K562 (cell line): Measurements from ENCODE around the gene EVX1. TPM values are rescaled to one million over a fixed set of nuclear protein-coding genes. Genes with fewer than 3 reads are reported as not detected.

Experiments used
- ATAC-seq: fragments of 200-7000 bp; cut with Tn5 transposase; 3 replicates; pipeline ENCODE4 v1.9.1; 2020; ENCODE audit warnings: moderate library complexity
- BruUV-seq: library from RNA; stranded (reverse); fragments of 400-500 nt; replicated peaks from 2 replicates; lab custom pipeline; 2021; lab: Mats Ljungman, UMichigan
- CTCF ChIA-PET: fragments of 300-600 bp; formaldehyde crosslinking; extraction: SDS; loops from one replicate; lab custom pipeline; 2021; ENCODE audit warnings: low intra/inter-chr PET ratio; lab: Yijun Ruan, JAX
- POLR2A ChIA-PET: fragments of 300-600, 350-650 bp; sonication (Branson Sonifier 250); formaldehyde crosslinking; extraction: SDS; loops from one replicate; lab custom pipeline; 2021; ENCODE audit warnings: antibody characterized with exemption, inconsistent platforms; lab: Yijun Ruan, JAX
- DNase-seq, 4 experiments: peaks; one replicate each; pipeline versions ENCODE4 v3.0.0 to v3.0.0-alpha.2; 2011 to 2018; ENCODE audit warnings: low spot score in 3 of 4, mixed read lengths in 3 of 4; ENCODE audit errors: extremely low read depth in 1 of 4
- FAIRE-seq: peaks from 2 replicates; lab custom pipeline; 2011; peaks lifted over from hg19 to GRCh38; lab: Jason Lieb, UNC
- H2AFZ ChIP-seq: 2 replicates; pipeline ENCODE4 v1.6.0; 2011; ENCODE audit warnings: low read depth, low read length, control low read depth, inconsistent platforms
- H3K27ac ChIP-seq: fragments of 200-600 bp; 3 replicates; pipeline ENCODE4 v1.8.0; 2011; ENCODE audit warnings: low read depth, mild to moderate bottlenecking, control low read depth, inconsistent platforms, low read length, moderate library complexity, mixed read lengths; ENCODE audit errors: extremely low read depth
- H3K27me3 ChIP-seq, 2 experiments: fragments of 300-600 bp in 1 of 2; 2 replicates in 1 of 2; 3 replicates in 1 of 2; pipeline versions ENCODE4 v1.6.0 to v1.8.0; 2011; ENCODE audit warnings: inconsistent platforms in 2 of 2, low read length in 2 of 2, mild to moderate bottlenecking in 1 of 2, mixed read lengths in 1 of 2, moderate library complexity in 1 of 2; ENCODE audit not compliant: control insufficient read depth in 2 of 2, insufficient read depth in 2 of 2
- H3K36me3 ChIP-seq: fragments of 300-600 bp; 3 replicates; pipeline ENCODE4 v1.8.0; 2011; ENCODE audit warnings: mild to moderate bottlenecking, low read length, inconsistent platforms; ENCODE audit not compliant: control insufficient read depth, insufficient read depth
- H3K4me1 ChIP-seq, 2 experiments: fragments of 200-600 bp in 1 of 2; replicated peaks in 1 of 2; 2 replicates in 1 of 2; 3 replicates in 1 of 2; pipeline versions ENCODE4 v1.5.1 to v1.8.0; 2011; ENCODE audit warnings: inconsistent platforms in 2 of 2, low read length in 2 of 2, mild to moderate bottlenecking in 1 of 2, mixed read lengths in 1 of 2, moderate library complexity in 1 of 2; ENCODE audit not compliant: control insufficient read depth in 2 of 2, insufficient read depth in 2 of 2
- H3K4me2 ChIP-seq: 2 replicates; pipeline ENCODE4 v1.6.1; 2011; ENCODE audit warnings: low read length, control low read depth, inconsistent platforms, mixed read lengths; ENCODE audit not compliant: insufficient read depth
- H3K4me3 ChIP-seq: fragments of 200-600 bp; sonication (generic), shearing (Covaris generic); 2 replicates; pipeline ENCODE4 v1.5.1; 2016; ENCODE audit warnings: control low read depth, inconsistent platforms
- H3K79me2 ChIP-seq: fragments of 200-600 bp; 3 replicates; pipeline ENCODE4 v1.8.0; 2011; ENCODE audit warnings: low read length, inconsistent platforms; ENCODE audit not compliant: control insufficient read depth, insufficient read depth
- H3K9ac ChIP-seq, 2 experiments: 2 replicates each; pipeline versions ENCODE4 v1.6.0 to v1.6.1; 2011; ENCODE audit warnings: low read depth in 2 of 2, low read length in 2 of 2, control low read depth in 1 of 2, inconsistent platforms in 1 of 2, mild to moderate bottlenecking in 1 of 2, mixed read lengths in 1 of 2; ENCODE audit not compliant: insufficient read depth in 1 of 2
- H3K9me1 ChIP-seq: one replicate; pipeline ENCODE4 v1.6.0; 2011; ENCODE audit warnings: inconsistent platforms, mild to moderate bottlenecking, low read length, moderate library complexity; ENCODE audit not compliant: control insufficient read depth, insufficient read depth
- H3K9me3 ChIP-seq: replicated peaks from 2 replicates; pipeline ENCODE4 v1.5.1; 2011; ENCODE audit warnings: low read depth, low read length, inconsistent platforms; ENCODE audit not compliant: control insufficient read depth, insufficient read depth
- H4K20me1 ChIP-seq: replicated peaks from 2 replicates; pipeline ENCODE4 v1.6.1; 2011; ENCODE audit warnings: low read length, inconsistent platforms, mixed read lengths; ENCODE audit not compliant: control insufficient read depth, insufficient read depth
- EP400 ChIP-seq: fragments of 450-650 bp; IDR thresholded peaks from 2 replicates; pipeline ENCODE4 v1.6.1; 2017; ENCODE audit warnings: antibody characterized with exemption, mild to moderate bottlenecking, moderate library complexity
- FOXJ3 ChIP-seq: sonication (generic); formaldehyde crosslinking; IDR thresholded peaks from 2 replicates; pipeline ENCODE4 v1.4.0; 2020; ENCODE audit warnings: mild to moderate bottlenecking, missing genetic modification reagents
- FOXP1 ChIP-seq: sonication (generic); formaldehyde crosslinking; IDR thresholded peaks from 2 replicates; pipeline ENCODE4 v1.8.0; 2022; ENCODE audit warnings: mild to moderate bottlenecking, missing genetic modification reagents
- JUN ChIP-seq, 2 experiments: sonication (generic) in 1 of 2; formaldehyde crosslinking in 1 of 2; IDR thresholded peaks; 2 replicates each; pipeline versions ENCODE4 v1.6.1 to v1.8.0; 2012 to 2022; ENCODE audit warnings: borderline replicate concordance in 2 of 2, mild to moderate bottlenecking in 2 of 2, improper control_type of control experiment in 1 of 2, low read depth in 1 of 2, low read length in 1 of 2, missing genetic modification reagents in 1 of 2
- NFE2L1 ChIP-seq: fragments of 450-650 bp; IDR thresholded peaks from 2 replicates; pipeline ENCODE4 v1.6.1; 2016; ENCODE audit warnings: missing genetic modification characterization, low read depth, mild to moderate bottlenecking, missing compliant biosample characterization, moderate library complexity, borderline replicate concordance
- POLR2AphosphoS2 ChIP-seq: IDR thresholded peaks from 2 replicates; pipeline ENCODE4 v1.6.1; 2012; ENCODE audit warnings: low read length, improper control_type of control experiment
- RAD51 ChIP-seq: fragments of 450-650 bp; IDR thresholded peaks from 2 replicates; pipeline ENCODE4 v1.7.1; 2016; ENCODE audit warnings: low read depth, mild to moderate bottlenecking, borderline replicate concordance
- SUPT5H ChIP-seq: fragments of 450-650 bp; IDR thresholded peaks from 2 replicates; pipeline ENCODE4 v1.6.1; 2016
- ZC3H4 ChIP-seq: sonication (generic); formaldehyde crosslinking; IDR thresholded peaks from 2 replicates; pipeline ENCODE4 v1.9.0; 2021; ENCODE audit warnings: missing genetic modification reagents, borderline replicate concordance
- ZKSCAN8 ChIP-seq: fragments of 200-800 bp; sonication (Bioruptor generic); IDR thresholded peaks from 2 replicates; pipeline ENCODE4 v1.6.1; 2016; ENCODE audit warnings: missing genetic modification characterization, missing compliant biosample characterization
- ZNF3 ChIP-seq: fragments of 250-450 bp; sonication (Bioruptor Pico); IDR thresholded peaks from 2 replicates; pipeline ENCODE4 v1.5.0; 2021; ENCODE audit warnings: mild to moderate bottlenecking, moderate library complexity
- WGBS: fragments of 100-300 bp; shearing (Covaris generic); methylation state at CpG from one replicate; pipeline ENCODE4 v1.1.6; 2016; ENCODE audit warnings: low coverage, mixed read lengths; ENCODE audit not compliant: insufficient coverage; ENCODE audit errors: missing lambda C conversion rate; 5-methylcytosine and 5-hydroxymethylcytosine counted together
- in situ Hi-C: fragments of 300-500 bp; cut with MboI; formaldehyde crosslinking; loops from 4 replicates; pipeline ENCODE4 v1.15.0; 2018; ENCODE audit warnings: inconsistent platforms, mixed read lengths
- intact Hi-C: fragments of 100-400 bp; cut with micrococcal nuclease; formaldehyde crosslinking; loops from 2 replicates; pipeline ENCODE4 v1.14.2; 2022
- polyA plus RNA-seq, 8 experiments: library from polyadenylated mRNA; depleted of rRNA in 4 of 8; stranded (reverse) in 5 of 8; unstranded in 3 of 8; fragments of >200 nt; fragmentation: Nextera tagmentation in 2 of 8; fragmentation: Illumina TruSeq in 1 of 8; extraction: Ambion mirVana in 2 of 8; extraction: Trizol in 1 of 8; gene quantifications; 2 replicates each; pipeline versions ENCODE4 v1.2.1 to v1.2.3, GENCODE V29; 2011 to 2014; ENCODE audit warnings: inconsistent platforms in 1 of 8, missing spikeins in 1 of 8
- total RNA-seq, 7 experiments: library from RNA; depleted of rRNA in 6 of 7; stranded (reverse); fragments of >200 nt in 6 of 7; fragmentation: Illumina TruSeq in 2 of 7; extraction: Trizol in 2 of 7; gene quantifications; 2 replicates each; pipeline versions ENCODE4 v1.2.1 to v1.2.3, GENCODE V29; 2011 to 2021; ENCODE audit warnings: low replicate concordance in 1 of 7
- TF ChIP-seq, protein P1 (sequence below), 2 experiments: fragments of 200-800 bp in 1 of 2; sonication (Bioruptor generic) in 1 of 2; sonication (generic) in 1 of 2; formaldehyde crosslinking in 1 of 2; IDR thresholded peaks in 1 of 2; conservative IDR thresholded peaks in 1 of 2; 2 replicates each; pipeline versions ENCODE4 v1.5.0 to v1.6.1; 2016 to 2020; ENCODE audit warnings: missing compliant biosample characterization in 1 of 2, missing genetic modification characterization in 1 of 2, missing genetic modification reagents in 1 of 2

EVX1 gene
- total and polyA plus RNA-seq, 9 of the 15 experiments (the other 6 are each of a cell fraction or from before 2014, with no cell fraction given) = not detected

DNA sequence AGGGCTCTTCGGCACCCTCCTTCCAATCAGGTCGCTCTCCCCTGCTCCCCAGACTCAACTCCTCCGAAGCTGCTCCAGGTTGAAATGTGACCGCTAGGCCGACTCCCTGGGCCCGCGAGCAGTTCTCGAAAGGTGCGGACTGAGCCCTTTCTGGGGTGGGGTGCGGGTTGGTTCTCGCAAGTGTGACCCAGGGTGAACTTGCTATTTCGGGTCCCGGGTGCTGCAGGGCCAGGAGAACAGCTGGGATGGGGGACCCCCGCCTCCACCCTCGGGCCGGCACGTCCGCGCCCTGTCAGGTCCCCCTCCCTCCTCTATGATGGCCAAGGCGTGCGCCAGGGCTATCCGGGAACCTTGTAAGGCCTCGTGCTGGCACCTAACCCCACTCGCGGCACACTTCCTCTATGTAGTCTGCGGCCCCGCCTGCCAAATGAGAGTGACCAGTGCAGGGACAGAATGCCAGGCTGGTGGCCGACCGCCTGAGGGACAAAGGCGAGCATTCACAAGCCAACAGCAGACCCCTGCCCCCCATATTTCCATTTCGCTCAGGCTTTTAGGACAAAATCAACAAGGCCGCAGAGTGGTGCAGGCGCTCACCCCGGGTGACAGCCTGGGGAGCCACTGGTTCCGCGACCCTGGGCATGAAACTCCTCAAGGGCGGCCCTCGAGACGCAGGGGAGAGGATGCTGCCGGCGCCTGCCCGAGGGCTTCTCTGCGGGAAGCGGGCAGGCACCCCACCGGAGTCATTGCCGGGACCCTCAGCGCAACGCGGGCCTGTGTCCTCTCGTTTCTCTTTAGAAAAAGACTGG is 29.0 kb upstream of the EVX1 start:
- Histone ChIP-seq H3K9ac (no peak overlapping the region), H3K9me3 (no peaks in the 10 kb centered on the region), H4K20me1 (peaks cover 4% of the 10 kb centered on the region; the same call in 1 of the 2 replicates), H3K79me2 (no peaks in the 10 kb centered on the region), H3K27ac (no peak overlapping the region), H3K4me2 (no peak overlapping the region), H3K4me3 (no peak overlapping the region), H3K9me1 (no peaks in the 10 kb centered on the region), H3K27me3 (peaks cover 35 to 69% of the 10 kb centered on the region in 2 experiments), H2AFZ (no peak overlapping the region), H3K36me3 (no peaks in the 10 kb centered on the region), H3K4me1 (peaks cover 0 to 15% of the 10 kb centered on the region in 2 experiments; a peak in 1 of 5 replicates)
- 3% methylated on average over 45 of the region's 50 CpGs for WGBS
- BruUV-seq = no TSS peak
- intact Hi-C loops = loop anchor here (5.0 kb wide), 1 partner anchor 364 kb away; no protein-coding TSS in a partner anchor
- in situ Hi-C loops = no loop called here
- no peak for DNase-seq
- ChIA-PET CTCF (no interaction called here), POLR2A (no interaction called here)
- ATAC-seq = no peak
- no peak for TF ChIP-seq EP400
- TF ChIP-seq RAD51 = no peak
- TF ChIP-seq ZKSCAN8 (CRISPR knock-in tag) = no peak
- no peak for TF ChIP-seq NFE2L1 (tag)
- no peak for TF ChIP-seq SUPT5H
- TF ChIP-seq, protein P1, sequence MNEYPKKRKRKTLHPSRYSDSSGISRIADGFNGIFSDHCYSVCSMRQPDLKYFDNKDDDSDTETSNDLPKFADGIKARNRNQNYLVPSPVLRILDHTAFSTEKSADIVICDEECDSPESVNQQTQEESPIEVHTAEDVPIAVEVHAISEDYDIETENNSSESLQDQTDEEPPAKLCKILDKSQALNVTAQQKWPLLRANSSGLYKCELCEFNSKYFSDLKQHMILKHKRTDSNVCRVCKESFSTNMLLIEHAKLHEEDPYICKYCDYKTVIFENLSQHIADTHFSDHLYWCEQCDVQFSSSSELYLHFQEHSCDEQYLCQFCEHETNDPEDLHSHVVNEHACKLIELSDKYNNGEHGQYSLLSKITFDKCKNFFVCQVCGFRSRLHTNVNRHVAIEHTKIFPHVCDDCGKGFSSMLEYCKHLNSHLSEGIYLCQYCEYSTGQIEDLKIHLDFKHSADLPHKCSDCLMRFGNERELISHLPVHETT (CRISPR knock-in tag; conservative IDR thresholded peaks at IDR 0.05 in 1 of 2, IDR thresholded peaks at IDR 0.05 in 1 of 2) = no peak
- TF ChIP-seq POLR2AphosphoS2 = no peak
- TF ChIP-seq FOXJ3 = no peak
- no peak for TF ChIP-seq ZNF3
- TF ChIP-seq ZC3H4 = no peak
- TF ChIP-seq FOXP1 (CRISPR knock-in tag) = no peak
- TF ChIP-seq JUN (IDR thresholded peaks at IDR 0.05; ENCODE audit: borderline replicate concordance, low read depth, low read length) = no peak
- no peak for TF ChIP-seq JUN (CRISPR knock-in tag; IDR thresholded peaks at IDR 0.05; ENCODE audit: borderline replicate concordance)
- FAIRE-seq = no peak
